GM06990 (cell line): ENCODE measurements around the gene UXS1.

Experiments
- DNase-seq: peaks from one replicate; pipeline ENCODE4 v3.0.0-alpha.2; 2011; ENCODE audit not compliant: insufficient read length; ENCODE audit errors: extremely low read depth
- H3K27me3 ChIP-seq: replicated peaks from 2 replicates; pipeline ENCODE4 v1.6.0; 2011; ENCODE audit warnings: low read length; ENCODE audit not compliant: control insufficient read depth, insufficient read depth
- H3K36me3 ChIP-seq: 2 replicates; pipeline ENCODE4 v1.5.1; 2011; ENCODE audit warnings: low read length; ENCODE audit not compliant: control insufficient read depth, insufficient read depth
- H3K4me3 ChIP-seq: replicated peaks from 2 replicates; pipeline ENCODE4 v1.5.1; 2011; ENCODE audit warnings: low read depth, mild to moderate bottlenecking, control low read depth, low read length
- CTCF ChIP-seq: IDR thresholded peaks from 2 replicates; pipeline ENCODE4 v1.5.1; 2011; ENCODE audit warnings: low read length, control low read depth, mild to moderate bottlenecking, inconsistent platforms; ENCODE audit not compliant: insufficient read depth, poor library complexity, severe bottlenecking

Gene UXS1

GRCh38 chr2:106185475-106186184 is 8.5 kb downstream of the UXS1 start:
- H3K4me3 ChIP-seq = no peak overlapping the region
- H3K36me3 ChIP-seq = no peaks in the 10 kb centered on the region
- no peak for TF ChIP-seq CTCF
- no peak for DNase-seq
- no peaks in the 10 kb centered on the region for H3K27me3 ChIP-seq

DNA sequence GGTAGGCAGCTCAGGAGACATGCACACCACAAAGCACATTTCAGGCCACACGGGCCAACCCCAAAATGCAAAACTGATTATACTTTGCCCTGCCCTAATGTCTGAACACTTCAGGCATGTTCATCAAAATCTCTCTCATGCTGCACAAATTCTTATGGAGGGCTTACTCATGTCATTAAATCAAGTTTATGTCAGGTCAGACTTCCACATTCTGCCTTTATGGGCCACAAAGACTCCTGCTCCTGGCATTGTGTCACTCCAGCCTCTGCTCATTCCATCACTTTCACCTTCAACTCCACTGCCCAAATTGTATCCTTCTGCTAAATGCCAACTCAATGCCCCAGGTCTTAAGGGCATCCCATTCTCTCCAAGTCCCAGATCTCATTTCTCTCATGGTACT is 9.2 kb downstream of the UXS1 start:
- Histone ChIP-seq H3K27me3 (no peaks in the 10 kb centered on the region), H3K4me3 (no peak overlapping the region), H3K36me3 (no peaks in the 10 kb centered on the region)
- no peak for DNase-seq
- no peak for TF ChIP-seq CTCF

- H3K4me3 ChIP-seq = no peak overlapping the region
- H3K27me3 ChIP-seq = no peaks in the 10 kb centered on the region
- no peak for TF ChIP-seq CTCF
- no peaks in the 10 kb centered on the region for H3K36me3 ChIP-seq
- DNase-seq = no peak
Measured at GRCh38 chr2:106184394-106184793, 9.7 kb downstream of the UXS1 start.

GRCh38 chr2:106183101-106183696 is 10.9 kb downstream of the UXS1 start:
- no peak for DNase-seq
- no peaks in the 10 kb centered on the region; the same call in 1 of the 2 replicates for H3K36me3 ChIP-seq
- no peak overlapping the region for H3K4me3 ChIP-seq
- H3K27me3 ChIP-seq = no peaks in the 10 kb centered on the region
- no peak for TF ChIP-seq CTCF

- H3K4me3 ChIP-seq = no peak overlapping the region
- H3K27me3 ChIP-seq = no peaks in the 10 kb centered on the region
- no peaks in the 10 kb centered on the region; the same call in 1 of the 2 replicates for H3K36me3 ChIP-seq
- DNase-seq = no peak
- no peak for TF ChIP-seq CTCF
Measured at GRCh38 chr2:106181064-106181463, 13.0 kb downstream of the UXS1 start.
